LoVo (cell line): Measurements from ENCODE around the gene OSBPL10.
"Not testable (repeated sequence)": the region's sequence is repeated elsewhere in the genome, so short reads cannot be mapped to it uniquely, and the experiment has no call there.

Experiments
- DNase-seq: peaks from one replicate; pipeline ENCODE4 v3.0.0-alpha.2; 2016; ENCODE audit warnings: low spot score

Gene OSBPL10

GRCh38 chr3:31981206-31982181 is at the start of gene OSBPL10, which contains the start of gene ZNF860:
OSBPL10 (minus strand) TSS chr3:31981262; CDS start chr3:31981179, 83 bp downstream.
ZNF860 (plus strand) TSS chr3:31981750; CDS start chr3:31989080, 7,330 bp downstream.
- DNase-seq: peak; percentile 95

- no peak for DNase-seq
Observed at GRCh38 chr3:32026593-32026992, 45.5 kb upstream of the OSBPL10 start.

GRCh38 chr3:32022947-32023346 is 41.9 kb upstream of the OSBPL10 start:
- DNase-seq: no peak

GRCh38 chr3:32021748-32022147 is 40.7 kb upstream of the OSBPL10 start:
- no peak for DNase-seq

- no peak for DNase-seq
Observed at GRCh38 chr3:32021155-32021554, 40.1 kb upstream of the OSBPL10 start.

GRCh38 chr3:32018757-32019564 is 37.9 kb upstream of the OSBPL10 start:
- peak; percentile 61 for DNase-seq

GRCh38 chr3:32017286-32017685 is 36.2 kb upstream of the OSBPL10 start:
- no peak for DNase-seq

GRCh38 chr3:32015638-32016037 is 34.6 kb upstream of the OSBPL10 start:
- DNase-seq: not testable (repeated sequence)

- not testable (repeated sequence) for DNase-seq
Observed at GRCh38 chr3:32010699-32011098, 29.6 kb upstream of the OSBPL10 start.

- DNase-seq: no peak
Observed at GRCh38 chr3:32009957-32010356, 28.9 kb upstream of the OSBPL10 start.

GRCh38 chr3:32009101-32009500 is 28.0 kb upstream of the OSBPL10 start:
- DNase-seq: no peak

- DNase-seq: no peak
Observed at GRCh38 chr3:32004113-32004765, 23.2 kb upstream of the OSBPL10 start.

- DNase-seq: no peak
Observed at GRCh38 chr3:32003380-32003779, 22.3 kb upstream of the OSBPL10 start.

- no peak for DNase-seq
Observed at GRCh38 chr3:32002561-32003368, 21.7 kb upstream of the OSBPL10 start.

- DNase-seq: no peak
Observed at GRCh38 chr3:32000877-32001276, 19.8 kb upstream of the OSBPL10 start.

GRCh38 chr3:31999907-32000439 is 18.9 kb upstream of the OSBPL10 start:
- no peak for DNase-seq

- DNase-seq: no peak
Observed at GRCh38 chr3:31997500-31997899, 16.4 kb upstream of the OSBPL10 start.

- DNase-seq: no peak
Observed at GRCh38 chr3:31996195-31996594, 15.1 kb upstream of the OSBPL10 start.

GRCh38 chr3:31995026-31995425 is 14.0 kb upstream of the OSBPL10 start:
- not testable (repeated sequence) for DNase-seq

GRCh38 chr3:31993843-31994242 is 12.8 kb upstream of the OSBPL10 start:
- DNase-seq: no peak

- not testable (repeated sequence) for DNase-seq
Observed at GRCh38 chr3:31992995-31993394, 11.9 kb upstream of the OSBPL10 start.
